GM06990 (cell line): ENCODE data around the gene TERB1.

Source experiments
- DNase-seq: peaks from one replicate; pipeline ENCODE4 v3.0.0-alpha.2; 2011; ENCODE audit not compliant: insufficient read length; ENCODE audit errors: extremely low read depth
- H3K27me3 ChIP-seq: replicated peaks from 2 replicates; pipeline ENCODE4 v1.6.0; 2011; ENCODE audit warnings: low read length; ENCODE audit not compliant: control insufficient read depth, insufficient read depth
- H3K36me3 ChIP-seq: 2 replicates; pipeline ENCODE4 v1.5.1; 2011; ENCODE audit warnings: low read length; ENCODE audit not compliant: control insufficient read depth, insufficient read depth
- H3K4me3 ChIP-seq: replicated peaks from 2 replicates; pipeline ENCODE4 v1.5.1; 2011; ENCODE audit warnings: low read depth, mild to moderate bottlenecking, control low read depth, low read length
- CTCF ChIP-seq: IDR thresholded peaks from 2 replicates; pipeline ENCODE4 v1.5.1; 2011; ENCODE audit warnings: low read length, control low read depth, mild to moderate bottlenecking, inconsistent platforms; ENCODE audit not compliant: insufficient read depth, poor library complexity, severe bottlenecking

TERB1 gene

GRCh38 chr16:66847533-66848067 is 46.2 kb upstream of the TERB1 start:
- H3K36me3 ChIP-seq: no peaks in the 10 kb centered on the region
- no peaks in the 10 kb centered on the region; the same call in none of the 2 replicates for H3K27me3 ChIP-seq
- TF ChIP-seq CTCF: no peak
- DNase-seq: no peak
- no peak overlapping the region for H3K4me3 ChIP-seq

GRCh38 chr16:66846831-66847230 is 45.4 kb upstream of the TERB1 start:
- Histone ChIP-seq H3K36me3 (no peaks in the 10 kb centered on the region), H3K4me3 (no peak overlapping the region), H3K27me3 (no peaks in the 10 kb centered on the region; the same call in none of the 2 replicates)
- TF ChIP-seq CTCF: no peak
- DNase-seq: no peak

GRCh38 chr16:66846266-66846665 is 44.9 kb upstream of the TERB1 start:
- no peaks in the 10 kb centered on the region; the same call in none of the 2 replicates for H3K27me3 ChIP-seq
- DNase-seq: no peak
- no peak overlapping the region for H3K4me3 ChIP-seq
- H3K36me3 ChIP-seq: no peaks in the 10 kb centered on the region
- TF ChIP-seq CTCF: no peak

- no peak for TF ChIP-seq CTCF
Measured at GRCh38 chr16:66845791-66846221, 44.4 kb upstream of the TERB1 start.

GRCh38 chr16:66845080-66845410 is 43.7 kb upstream of the TERB1 start:
- H3K4me3 ChIP-seq: no peak overlapping the region
- DNase-seq: no peak

More at GRCh38 chr16:66845791-66846221, 44.4 kb upstream of the TERB1 start:
- H3K36me3 ChIP-seq: no peaks in the 10 kb centered on the region
- H3K4me3 ChIP-seq: no peak overlapping the region
- DNase-seq: no peak
- H3K27me3 ChIP-seq: no peaks in the 10 kb centered on the region; the same call in none of the 2 replicates

More at GRCh38 chr16:66845080-66845410, 43.7 kb upstream of the TERB1 start:
- Histone ChIP-seq H3K36me3 (no peaks in the 10 kb centered on the region), H3K27me3 (no peaks in the 10 kb centered on the region; the same call in none of the 2 replicates)
- no peak for TF ChIP-seq CTCF
